ELR (cell line): ENCODE data around the gene LRRC45.

Experiments used
- DNase-seq: peaks from one replicate; pipeline ENCODE4 v3.0.0-alpha.2; 2015; ENCODE audit warnings: low read depth

LRRC45 gene

GRCh38 chr17:82007495-82008257 lies 15.4 kb upstream of the LRRC45 start:
- DNase-seq = no peak

DNA sequence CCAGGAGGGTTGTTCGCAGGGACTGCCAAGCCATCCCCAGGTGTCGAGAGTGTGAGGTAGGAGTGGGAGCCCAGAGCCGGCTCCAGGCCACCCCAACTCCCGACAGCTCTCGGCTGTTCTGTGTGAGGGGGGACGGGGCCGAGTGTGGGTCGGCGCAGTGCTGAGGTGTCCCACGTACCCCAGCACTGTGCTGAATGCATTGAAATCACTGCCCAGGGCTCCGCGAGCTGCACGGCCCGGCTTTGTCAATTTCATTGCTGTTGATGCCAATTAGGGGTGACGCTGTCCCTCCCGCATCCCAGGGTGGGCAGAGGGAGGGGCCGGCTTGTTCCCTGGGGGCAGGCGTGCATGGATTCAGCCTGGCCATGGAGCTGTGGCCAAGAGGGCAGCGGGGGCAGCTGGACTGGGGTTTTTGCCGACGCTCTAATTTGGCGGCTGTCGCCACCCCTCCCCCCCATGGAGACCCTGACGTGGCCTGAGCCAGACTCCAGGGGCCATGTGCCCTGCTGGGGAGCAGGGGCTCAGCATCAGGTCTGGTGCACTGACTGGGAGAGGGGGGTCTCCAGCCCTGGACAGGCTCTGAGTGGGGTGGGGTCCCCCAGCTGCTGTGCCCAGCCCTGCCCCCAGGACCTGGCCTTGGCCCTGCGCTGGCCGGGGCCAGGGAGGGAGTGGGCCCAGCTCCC lies 14.7 kb upstream of the LRRC45 start:
- no peak for DNase-seq

GRCh38 chr17:82008941-82009405 lies 14.1 kb upstream of the LRRC45 start:
- no peak for DNase-seq

DNA sequence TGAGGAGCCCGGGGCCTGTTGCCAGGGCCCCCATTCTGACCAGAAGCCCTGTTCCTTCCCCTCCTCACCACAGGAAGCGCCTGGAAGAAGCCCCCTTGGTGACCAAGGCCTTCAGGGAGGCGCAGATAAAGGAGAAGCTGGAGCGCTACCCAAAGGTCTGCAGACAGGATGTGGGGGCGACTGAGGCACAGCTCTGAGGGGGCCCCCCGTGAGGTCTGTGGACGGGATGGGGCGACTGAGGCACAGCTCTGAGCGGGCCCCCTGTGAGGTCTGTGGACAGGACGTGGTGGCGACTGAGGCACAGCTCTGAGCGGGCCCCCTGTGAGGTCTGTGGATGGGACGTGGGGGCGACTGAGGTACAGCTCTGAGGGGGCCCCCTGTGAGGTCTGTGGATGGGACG lies 13.7 kb upstream of the LRRC45 start:
- DNase-seq = no peak

GRCh38 chr17:82010575-82011525 lies 12.3 kb upstream of the LRRC45 start:
- DNase-seq = no peak

- DNase-seq = no peak
These were observed 11.4 kb upstream of the LRRC45 start for GRCh38 chr17:82011617-82012187.

- no peak for DNase-seq
These were observed 10.9 kb upstream of the LRRC45 start for GRCh38 chr17:82012261-82012639.

DNA sequence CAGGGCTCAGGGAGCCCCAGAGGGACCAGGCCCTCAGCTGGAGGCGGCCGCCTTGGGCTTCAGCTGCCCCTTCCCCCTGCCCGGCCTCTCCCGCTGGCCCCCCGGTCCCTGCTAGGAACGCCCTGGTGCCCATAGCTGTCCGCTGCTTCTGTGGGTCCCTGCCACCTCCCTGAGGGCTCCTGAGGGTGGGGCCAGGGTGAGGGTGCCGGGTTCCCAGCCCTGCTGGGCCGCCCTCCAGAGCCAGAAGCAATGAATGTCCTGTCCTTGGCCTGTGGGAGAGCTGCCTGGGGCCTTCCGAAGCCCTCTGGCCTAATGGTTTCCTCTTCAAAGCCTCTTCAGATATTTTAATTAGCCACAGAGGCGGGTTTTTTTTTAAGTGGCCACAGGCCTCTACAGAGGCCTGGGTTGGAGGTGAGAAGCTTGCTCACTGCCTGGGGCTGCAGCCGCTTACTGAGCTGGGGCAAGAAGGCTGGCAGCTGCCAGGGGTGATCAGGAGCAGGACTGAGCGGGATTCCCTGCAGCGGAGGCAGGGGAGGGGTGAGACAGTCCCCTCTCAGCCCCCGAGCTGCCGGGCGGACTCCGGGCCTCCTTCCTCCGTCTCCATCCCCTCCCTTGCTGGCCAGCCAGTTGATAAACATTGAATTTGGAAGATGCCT lies 10.3 kb upstream of the LRRC45 start:
- DNase-seq = no peak

- DNase-seq = no peak
These were observed 9.8 kb upstream of the LRRC45 start for GRCh38 chr17:82013341-82013740.

DNA sequence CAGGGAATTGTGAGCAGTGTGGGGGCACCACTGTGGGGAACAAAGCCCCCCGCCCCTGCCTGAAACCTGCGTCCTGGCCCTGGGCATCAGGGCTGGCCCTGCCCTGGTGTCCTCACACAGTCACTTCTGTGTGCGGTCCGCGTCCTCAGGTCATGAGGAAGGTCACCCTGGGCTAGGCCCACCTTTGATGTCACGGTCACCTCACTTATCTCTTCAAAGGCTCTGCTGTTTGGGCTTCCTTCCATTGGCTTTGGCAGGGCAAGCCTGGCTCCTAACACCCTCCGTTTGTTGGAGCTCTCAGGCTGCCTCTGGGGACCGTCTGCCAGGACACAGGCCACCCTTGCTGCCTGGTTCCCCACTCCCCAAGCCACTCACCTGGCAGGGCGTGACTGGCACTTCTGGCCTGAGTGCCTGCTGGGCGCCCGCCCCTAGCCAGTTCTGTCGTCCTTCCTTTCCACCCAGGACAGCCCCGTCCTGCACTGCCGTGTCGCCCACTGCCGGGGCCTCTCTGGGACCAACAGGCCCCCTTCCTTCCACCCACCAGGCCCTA lies 9.3 kb upstream of the LRRC45 start:
- DNase-seq = no peak

GRCh38 chr17:82014432-82014831 lies 8.7 kb upstream of the LRRC45 start:
- no peak for DNase-seq

DNA sequence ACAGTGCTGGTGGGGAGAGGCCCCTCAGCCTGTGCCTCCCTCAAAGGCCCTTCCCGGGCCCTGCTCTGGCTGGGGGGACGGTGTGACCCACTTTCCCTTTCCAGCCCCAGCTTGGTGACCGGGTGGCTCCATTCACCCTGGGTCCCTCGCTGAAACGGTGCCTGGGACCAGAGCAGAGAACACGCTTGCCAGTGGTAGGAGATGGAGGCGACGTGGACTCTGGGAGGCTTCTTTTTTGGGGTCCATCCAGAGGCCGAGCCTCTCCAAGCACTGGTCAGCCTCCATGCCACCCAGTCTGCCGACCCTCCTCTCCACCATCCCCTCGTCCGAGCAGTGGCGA lies 8.2 kb upstream of the LRRC45 start:
- no peak for DNase-seq

DNA sequence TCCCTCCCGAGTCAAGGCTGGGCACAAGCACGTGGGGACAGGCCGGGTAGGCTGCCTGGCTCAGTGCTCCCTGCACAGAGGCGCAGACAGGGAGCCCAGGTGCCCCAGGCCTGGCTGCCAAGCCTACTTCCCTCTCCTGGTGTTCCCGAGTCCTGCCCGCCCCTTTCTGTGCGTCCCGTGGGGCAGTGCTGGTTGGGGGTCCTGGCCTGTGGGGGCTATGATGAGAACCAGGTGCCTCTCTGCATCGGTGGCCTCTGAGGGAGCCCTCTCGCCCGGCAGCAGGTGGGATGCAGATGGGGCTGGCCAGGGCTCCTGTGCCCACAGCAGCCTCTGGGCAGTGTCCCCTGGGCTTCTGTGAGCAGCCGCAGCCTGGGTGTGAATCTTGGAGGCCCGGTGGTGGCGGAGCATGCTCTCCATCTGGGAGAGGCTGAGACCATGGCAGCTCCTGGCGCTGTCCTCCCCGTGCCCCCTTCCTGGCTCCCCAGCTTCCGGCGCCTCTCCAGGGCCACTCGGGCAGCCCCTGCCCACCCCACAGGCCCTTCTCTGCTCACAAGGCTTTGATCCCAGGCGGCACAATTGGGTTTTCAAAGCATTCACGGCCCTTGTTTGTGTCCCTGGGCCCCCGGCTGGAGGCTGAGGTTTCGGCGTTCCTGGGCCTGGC lies 7.7 kb upstream of the LRRC45 start:
- no peak for DNase-seq

DNA sequence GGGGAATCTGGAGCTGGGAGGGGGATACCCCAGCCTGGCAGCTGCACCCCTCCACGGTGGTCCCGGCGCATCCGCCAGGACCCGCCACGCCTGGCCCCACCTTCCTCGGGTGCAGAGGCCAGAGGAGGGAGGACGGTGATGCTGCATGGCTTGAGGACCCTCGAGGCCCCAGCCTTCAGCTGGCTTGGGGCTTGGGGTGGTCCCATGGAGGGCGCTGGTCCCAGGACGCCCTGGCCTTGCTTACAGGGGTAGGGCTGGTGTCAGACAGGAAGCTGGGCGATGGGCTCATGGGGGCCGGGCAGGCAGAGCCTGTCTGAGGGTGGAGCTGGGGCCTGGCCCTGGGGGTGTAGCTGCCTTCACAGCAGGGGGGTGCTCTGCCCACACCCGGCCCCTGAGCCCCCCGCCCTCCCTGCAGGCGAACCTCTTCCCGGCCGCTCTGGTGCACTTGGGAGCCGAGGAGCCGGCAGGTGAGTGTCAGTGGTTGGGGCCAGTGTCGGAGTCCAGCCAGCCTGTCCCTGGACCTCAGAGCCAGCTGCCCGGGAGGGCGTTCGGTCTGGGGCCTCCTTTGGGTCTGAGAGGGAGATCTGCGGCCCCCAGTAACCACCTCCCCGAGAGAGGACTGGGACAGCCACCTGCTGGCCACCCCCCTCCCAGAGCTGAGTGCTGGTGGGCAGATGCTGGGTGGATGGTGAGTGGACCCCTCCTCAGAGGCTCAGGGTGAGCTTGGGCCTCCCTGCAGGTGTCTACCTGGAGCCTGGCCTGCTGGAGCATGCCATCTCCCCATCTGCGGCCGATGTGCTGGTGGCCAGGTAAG lies 6.8 kb upstream of the LRRC45 start:
- DNase-seq = no peak

GRCh38 chr17:82016875-82017459 lies 6.1 kb upstream of the LRRC45 start:
- DNase-seq = no peak

DNA sequence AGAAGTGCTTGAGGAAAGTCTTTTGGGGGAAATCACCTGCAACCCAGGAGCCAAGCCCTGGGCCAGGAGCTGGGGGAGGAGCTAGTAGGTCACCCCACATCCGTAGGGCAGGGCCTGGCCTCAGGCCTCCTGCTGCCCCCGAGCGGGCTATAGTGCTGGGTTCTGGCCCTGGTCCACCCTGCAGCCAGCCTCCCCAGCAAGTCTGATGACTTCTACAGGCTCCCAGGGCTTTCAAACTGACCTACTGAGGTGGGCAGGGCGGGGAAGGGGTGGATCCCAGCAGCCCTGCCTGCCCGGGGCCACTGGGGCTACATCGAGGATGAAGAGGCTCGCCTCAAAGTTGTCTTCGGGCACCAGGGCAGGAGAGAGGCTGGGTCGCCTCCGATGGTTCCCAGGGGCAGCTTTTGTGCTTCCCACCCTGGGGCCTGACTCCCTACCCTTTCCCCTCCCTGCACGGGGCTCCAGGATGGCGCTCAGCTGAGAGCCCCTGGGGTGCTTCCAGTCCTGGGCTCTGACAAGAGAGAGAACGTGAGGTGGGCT lies 5.4 kb upstream of the LRRC45 start:
- no peak for DNase-seq

DNA sequence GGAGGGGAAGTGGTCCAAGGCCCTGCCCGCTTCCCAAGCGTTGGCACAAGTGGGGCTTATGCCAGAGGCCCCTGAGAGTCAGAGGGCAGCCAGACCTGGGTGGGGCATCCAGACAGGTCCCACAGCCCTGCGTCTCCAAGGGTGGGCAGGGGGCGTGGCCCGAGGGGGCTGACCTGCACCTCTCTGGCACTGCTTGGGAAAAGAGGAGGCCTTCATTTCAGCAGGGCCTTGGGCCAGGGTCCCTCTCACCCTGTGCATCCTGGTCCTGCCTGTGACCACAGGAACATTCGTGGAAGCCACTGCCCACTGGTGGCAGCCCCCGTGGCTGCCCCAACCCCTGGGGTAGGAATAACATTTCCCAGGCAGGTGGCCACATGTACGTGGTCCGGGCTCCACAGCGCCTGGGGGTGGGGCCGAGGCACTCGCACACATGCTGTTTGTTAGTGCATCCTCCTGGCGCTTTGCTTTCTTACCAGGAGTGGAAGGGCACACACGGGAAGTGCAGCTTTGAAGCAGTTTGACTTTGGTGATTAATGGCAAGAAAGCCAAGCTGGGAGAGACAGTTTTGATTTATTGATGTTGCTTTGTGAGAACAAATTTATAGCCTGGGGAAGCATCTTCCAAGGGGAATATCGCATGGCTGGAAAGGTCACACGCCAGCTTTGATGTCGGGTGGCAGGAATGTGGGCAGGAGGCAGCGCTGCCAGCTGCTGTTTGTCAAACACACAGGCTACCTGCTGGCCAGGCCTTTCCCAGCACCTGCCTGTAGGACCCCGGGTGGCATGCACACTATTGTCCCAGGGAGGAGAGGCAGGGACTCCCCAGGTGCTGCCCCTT lies 4.7 kb upstream of the LRRC45 start:
- DNase-seq = no peak

DNA sequence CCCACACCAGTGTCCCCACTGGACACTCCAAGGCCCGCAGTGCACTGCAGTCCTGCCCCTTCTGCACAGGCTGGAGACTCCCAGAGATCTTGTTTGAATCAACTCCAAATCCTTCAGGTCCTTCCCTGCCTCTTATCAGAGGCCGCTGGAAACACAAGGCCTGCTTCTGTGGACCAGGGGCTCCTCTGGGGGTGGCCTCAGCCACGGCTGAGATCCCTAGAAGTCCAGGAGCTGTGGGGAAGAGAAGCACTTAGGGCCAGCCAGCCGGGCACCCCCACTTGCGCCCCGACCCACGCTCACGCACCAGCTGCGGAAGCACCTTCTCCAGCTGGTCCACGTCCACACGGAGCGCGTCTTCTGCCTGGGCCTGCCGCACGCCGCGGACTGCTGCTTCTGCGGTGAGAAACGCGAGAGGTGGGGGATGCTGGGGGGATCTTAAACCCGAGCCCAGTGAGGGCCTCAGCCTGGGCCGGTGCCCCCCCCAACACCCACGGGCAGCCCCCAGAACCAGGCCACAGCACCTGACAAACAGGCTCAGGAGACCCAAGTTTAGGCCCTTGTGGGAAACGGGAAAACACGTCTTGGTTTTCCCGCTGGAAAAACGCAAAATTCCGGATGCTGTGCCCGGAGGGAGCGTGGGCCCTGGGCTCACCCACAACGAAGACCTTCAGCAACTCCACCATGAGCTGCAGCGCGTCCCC lies 4.0 kb upstream of the LRRC45 start:
- DNase-seq = no peak
